ENCODE results near the gene AMER2.

- TF ChIP-seq CTCF (IDR thresholded peaks at IDR 0.05; ENCODE audit: low read depth, low read length), result no peak
- no peak for TF ChIP-seq EZH2phosphoT487 (IDR thresholded peaks at IDR 0.05; ENCODE audit: low read depth)
Measured at GRCh38 chr13:25192489-25192888, 20.4 kb upstream of the AMER2 start.
